GM19193 (cell line): Measurements from ENCODE around the gene CCDC57.
A peak's percentile ranks its signal among the peaks of the same experiment; 100 is the strongest.

Experiments
- POLR2A ChIP-seq: IDR thresholded peaks from 4 replicates; pipeline ENCODE4 v1.6.1; 2011; ENCODE audit not compliant: insufficient read depth, insufficient read length; ENCODE audit errors: extremely low read depth

The CCDC57 gene

GRCh38 chr17:82222816-82223215, 10.2 kb upstream of the CCDC57 start:
- no peak for TF ChIP-seq POLR2A

GRCh38 chr17:82221341-82221902, 8.8 kb upstream of the CCDC57 start:
- TF ChIP-seq POLR2A, result no peak

- no peak for TF ChIP-seq POLR2A
Observed at GRCh38 chr17:82219753-82220709, 7.4 kb upstream of the CCDC57 start.

GRCh38 chr17:82219083-82219482, 6.4 kb upstream of the CCDC57 start:
- TF ChIP-seq POLR2A, result no peak

GRCh38 chr17:82218349-82219075, 5.9 kb upstream of the CCDC57 start:
- TF ChIP-seq POLR2A, result no peak

- no peak for TF ChIP-seq POLR2A
Observed at GRCh38 chr17:82217530-82218204, 5.0 kb upstream of the CCDC57 start.

- TF ChIP-seq POLR2A, result no peak
Observed at GRCh38 chr17:82217120-82217529, 4.5 kb upstream of the CCDC57 start.

- peak; percentile 39 for TF ChIP-seq POLR2A
Observed at GRCh38 chr17:82216301-82217119, 3.9 kb upstream of the CCDC57 start.

- TF ChIP-seq POLR2A, result no peak
Observed at GRCh38 chr17:82215972-82216300, 3.3 kb upstream of the CCDC57 start.

- no peak for TF ChIP-seq POLR2A
Observed at GRCh38 chr17:82215095-82215971, 2.7 kb upstream of the CCDC57 start.

GRCh38 chr17:82214012-82214628, 1.5 kb upstream of the CCDC57 start:
- no peak for TF ChIP-seq POLR2A

GRCh38 chr17:82213251-82214011, 789 bp upstream of the CCDC57 start:
- no peak for TF ChIP-seq POLR2A
